Naive B cell (primary cell): ENCODE data around the gene DDX10. TPM values are rescaled to one million over a fixed set of nuclear protein-coding genes. Genes with fewer than 3 reads are reported as not detected.

Experiments used
- ATAC-seq, 2 donors: fragments of 150-1000 bp; cut with Tn5 transposase; 2 replicates each; pipeline ENCODE4 v1.10.0; 2021; ENCODE audit warnings: low read depth in 2 of 2, mild to moderate bottlenecking in 2 of 2, moderate library complexity in 2 of 2
- DNase-seq: peaks from one replicate; pipeline ENCODE4 v3.0.0; 2022
- H3K27ac Mint-ChIP-seq, 6 donors: one replicate each; pipeline ENCODE4 v1.8.0; 2020 to 2022; ENCODE audit warnings: mild to moderate bottlenecking in 6 of 6, mixed read lengths in 6 of 6, moderate library complexity in 5 of 6, inconsistent platforms in 2 of 6
- H3K27me3 Mint-ChIP-seq, 3 donors: one replicate each; pipeline ENCODE4 v1.8.0; 2021 to 2022; ENCODE audit warnings: mixed read lengths in 3 of 3, mild to moderate bottlenecking in 1 of 3
- H3K36me3 Mint-ChIP-seq, 2 donors: one replicate each; pipeline ENCODE4 v1.8.0; 2020 to 2022; ENCODE audit warnings: mixed read lengths in 2 of 2, inconsistent platforms in 1 of 2, mild to moderate bottlenecking in 1 of 2
- H3K4me1 Mint-ChIP-seq, 3 donors: one replicate each; pipeline ENCODE4 v1.8.0; 2020 to 2022; ENCODE audit warnings: mixed read lengths in 3 of 3, inconsistent platforms in 1 of 3, mild to moderate bottlenecking in 1 of 3, moderate library complexity in 1 of 3
- H3K4me3 Mint-ChIP-seq, 8 donors: one replicate each; pipeline ENCODE4 v1.8.0; 2020 to 2022; ENCODE audit warnings: mild to moderate bottlenecking in 8 of 8, mixed read lengths in 8 of 8, moderate library complexity in 8 of 8, inconsistent platforms in 2 of 8
- H3K9me3 Mint-ChIP-seq, 7 donors: one replicate each; pipeline ENCODE4 v1.8.0; 2020 to 2022; ENCODE audit warnings: mixed read lengths in 7 of 7, mild to moderate bottlenecking in 5 of 7, inconsistent platforms in 2 of 7, moderate library complexity in 1 of 7
- polyA plus RNA-seq, 6 donors: library from polyadenylated mRNA; unstranded; fragments of 300-500 nt; fragmentation: Illumina TruSeq; gene quantifications; one replicate each; pipeline ENCODE4 v1.2.3, GENCODE V29; 2021; ENCODE audit warnings: low read depth in 6 of 6

Gene DDX10
- polyA plus RNA-seq, 6 donors from 2014 or later, result 14.0 to 24.2 (median 18.9) TPM

DNA sequence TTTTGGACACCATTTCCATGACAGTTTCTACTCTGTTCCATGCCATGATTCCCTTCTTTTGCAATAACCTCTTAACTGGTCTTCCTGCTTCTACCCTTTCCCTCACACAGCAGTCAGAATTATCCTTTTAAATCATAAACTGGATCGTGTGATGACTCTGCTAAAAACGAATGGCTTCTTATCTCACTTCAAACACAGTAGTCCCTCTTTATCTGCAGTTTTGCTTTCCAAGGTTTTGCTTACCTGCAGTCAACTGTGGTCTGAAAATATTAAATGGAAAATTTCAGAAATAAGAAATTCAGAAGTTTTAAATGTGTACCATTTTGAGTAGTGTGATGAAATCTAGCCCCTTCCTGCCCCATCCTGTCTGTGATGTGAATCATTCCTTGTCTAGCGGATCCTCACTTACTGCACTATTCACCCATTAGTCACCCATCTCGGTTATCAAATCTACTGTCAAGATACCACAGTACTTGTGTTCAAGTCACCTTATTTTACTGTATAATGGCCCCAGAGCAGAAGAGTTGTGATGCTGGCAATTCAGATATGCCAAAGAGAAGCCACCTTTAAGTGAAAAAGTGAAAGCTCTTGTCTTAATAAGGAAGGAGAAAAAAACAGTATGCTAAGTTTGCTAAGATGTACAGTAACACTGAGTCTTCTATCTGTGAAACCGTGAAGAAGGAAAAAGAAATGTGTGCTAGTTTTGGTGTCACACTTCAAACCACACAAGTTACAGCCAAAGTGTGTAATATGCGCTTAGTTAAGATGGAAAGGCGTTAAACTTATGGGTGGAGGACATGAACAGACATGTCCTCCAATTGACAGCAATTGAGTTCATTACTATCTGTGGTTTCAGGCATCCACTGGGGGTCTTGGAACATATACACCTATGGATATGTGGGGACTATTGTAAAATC lies 283.0 kb downstream of the DDX10 start:
- Mint-ChIP-seq H3K9me3 (peaks cover 0 to 7% (median 6%) of the 10 kb centered on the region in 7 donors), H3K4me1 (no peaks in the 10 kb centered on the region), H3K27me3 (no peaks in the 10 kb centered on the region), H3K36me3 (peaks cover 31 to 36% of the 10 kb centered on the region in 2 donors), H3K4me3 (no peak overlapping the region), H3K27ac (no peak overlapping the region)
- DNase-seq, result no peak
- no peak for ATAC-seq

- Mint-ChIP-seq H3K9me3 (peaks cover 0 to 12% (median 3%) of the 10 kb centered on the region in 7 donors), H3K27me3 (no peaks in the 10 kb centered on the region), H3K27ac (no peak overlapping the region), H3K36me3 (peaks cover 0 to 5% of the 10 kb centered on the region in 2 donors), H3K4me1 (no peaks in the 10 kb centered on the region), H3K4me3 (no peak overlapping the region)
- no peak for DNase-seq
- ATAC-seq, result no peak
Observed at GRCh38 chr11:108958368-108959104, 293.7 kb downstream of the DDX10 start.

DNA sequence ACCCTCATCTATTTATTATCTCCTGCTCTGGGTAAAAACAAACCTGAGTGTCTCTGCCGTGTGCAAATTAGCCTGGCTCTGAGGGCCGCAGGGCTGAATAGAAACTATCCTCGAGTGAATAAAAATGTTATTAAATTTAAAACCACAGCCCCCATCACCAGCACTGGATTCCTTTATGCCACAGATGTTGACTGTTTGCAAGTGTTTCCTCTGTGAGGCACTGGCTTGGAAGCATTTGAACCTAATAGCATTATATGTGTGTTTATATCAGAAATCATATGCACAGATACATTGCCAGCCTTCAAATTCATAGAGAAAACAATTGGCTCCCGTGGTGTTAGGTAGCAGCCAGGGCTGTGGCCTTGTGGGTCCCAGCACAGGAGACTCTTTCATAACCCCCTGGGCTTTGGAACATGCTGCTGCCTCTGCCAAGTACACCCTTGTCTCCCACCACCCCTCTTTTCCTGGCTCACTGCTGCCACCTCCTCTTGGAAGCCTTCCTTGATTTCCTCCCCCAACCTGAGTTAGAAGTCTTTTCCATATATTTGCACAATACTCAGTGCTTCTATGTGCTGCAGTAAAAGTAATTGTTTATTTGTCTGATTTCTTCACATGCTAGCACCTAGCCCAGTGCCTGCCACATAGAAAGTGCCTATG lies 294.4 kb downstream of the DDX10 start:
- no peak overlapping the region for H3K4me3 Mint-ChIP-seq
- H3K27me3 Mint-ChIP-seq, result no peaks in the 10 kb centered on the region
- ATAC-seq, result no peak
- no peaks in the 10 kb centered on the region for H3K4me1 Mint-ChIP-seq
- peaks cover 0 to 12% (median 3%) of the 10 kb centered on the region in 7 donors for H3K9me3 Mint-ChIP-seq
- no peak for DNase-seq
- peaks cover 0 to 5% of the 10 kb centered on the region in 2 donors for H3K36me3 Mint-ChIP-seq
- no peak overlapping the region for H3K27ac Mint-ChIP-seq

- peaks cover 0 to 2% of the 10 kb centered on the region in 2 donors for H3K36me3 Mint-ChIP-seq
- H3K4me3 Mint-ChIP-seq, result no peak overlapping the region
- H3K4me1 Mint-ChIP-seq, result no peaks in the 10 kb centered on the region
- DNase-seq, result no peak
- ATAC-seq, result no peak
- H3K9me3 Mint-ChIP-seq, result peaks cover 0 to 7% (median 0%) of the 10 kb centered on the region in 7 donors
- H3K27me3 Mint-ChIP-seq, result no peaks in the 10 kb centered on the region
- no peak overlapping the region for H3K27ac Mint-ChIP-seq
Observed at GRCh38 chr11:108959874-108960273, 295.0 kb downstream of the DDX10 start.

DNA sequence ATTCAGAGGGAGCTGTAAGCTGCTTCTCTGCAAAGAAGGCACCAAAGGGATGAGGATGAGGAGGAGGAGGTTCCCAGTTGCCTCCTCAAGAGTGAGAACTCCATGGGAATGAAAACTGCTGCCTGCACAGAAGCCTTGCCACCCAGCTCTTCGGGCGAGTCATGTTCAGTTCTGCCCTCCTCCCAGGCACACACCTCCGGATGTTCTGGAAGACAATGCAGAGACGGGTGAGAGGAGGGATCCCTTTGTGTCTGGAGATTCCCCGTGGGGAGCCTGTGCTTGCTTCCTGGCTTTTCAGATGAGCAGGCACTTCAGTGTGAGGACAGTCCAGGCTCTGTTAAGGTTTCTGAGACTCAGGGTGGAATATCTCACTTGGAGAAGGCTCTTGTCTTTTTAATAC lies 295.6 kb downstream of the DDX10 start:
- DNase-seq (no peak), ATAC-seq (no peak)
- Mint-ChIP-seq H3K9me3 (peaks cover 0 to 6% (median 0%) of the 10 kb centered on the region in 7 donors), H3K36me3 (no peaks in the 10 kb centered on the region), H3K4me1 (no peaks in the 10 kb centered on the region), H3K27ac (no peak overlapping the region), H3K4me3 (no peak overlapping the region), H3K27me3 (no peaks in the 10 kb centered on the region)

- no peak overlapping the region for H3K27ac Mint-ChIP-seq
- no peak for ATAC-seq
- H3K4me3 Mint-ChIP-seq, result no peak overlapping the region
- no peaks in the 10 kb centered on the region for H3K36me3 Mint-ChIP-seq
- H3K4me1 Mint-ChIP-seq, result no peaks in the 10 kb centered on the region
- DNase-seq, result no peak
- peaks cover 0 to 6% (median 0%) of the 10 kb centered on the region in 7 donors for H3K9me3 Mint-ChIP-seq
- no peaks in the 10 kb centered on the region for H3K27me3 Mint-ChIP-seq
Observed at GRCh38 chr11:108961095-108961494, 296.2 kb downstream of the DDX10 start.

GRCh38 chr11:108963118-108963517 lies 298.2 kb downstream of the DDX10 start:
- ATAC-seq, result no peak
- H3K27me3 Mint-ChIP-seq, result no peaks in the 10 kb centered on the region
- no peak overlapping the region for H3K4me3 Mint-ChIP-seq
- no peaks in the 10 kb centered on the region for H3K36me3 Mint-ChIP-seq
- no peak overlapping the region for H3K27ac Mint-ChIP-seq
- no peak for DNase-seq
- H3K9me3 Mint-ChIP-seq, result peaks cover 0 to 2% (median 0%) of the 10 kb centered on the region in 7 donors
- no peaks in the 10 kb centered on the region for H3K4me1 Mint-ChIP-seq

- Mint-ChIP-seq H3K9me3 (peaks cover 0 to 2% (median 0%) of the 10 kb centered on the region in 7 donors), H3K4me1 (no peaks in the 10 kb centered on the region), H3K27ac (no peak overlapping the region), H3K36me3 (no peaks in the 10 kb centered on the region), H3K4me3 (no peak overlapping the region), H3K27me3 (no peaks in the 10 kb centered on the region)
- ATAC-seq (no peak), DNase-seq (no peak)
Observed at GRCh38 chr11:108965306-108966001, 300.6 kb downstream of the DDX10 start.

GRCh38 chr11:108966206-108966605 lies 301.3 kb downstream of the DDX10 start:
- Mint-ChIP-seq H3K27ac (no peak overlapping the region), H3K36me3 (no peaks in the 10 kb centered on the region), H3K4me3 (no peak overlapping the region), H3K4me1 (no peaks in the 10 kb centered on the region), H3K9me3 (peaks cover 0 to 2% (median 0%) of the 10 kb centered on the region in 7 donors), H3K27me3 (no peaks in the 10 kb centered on the region)
- DNase-seq (no peak), ATAC-seq (no peak)

GRCh38 chr11:108966978-108967377 lies 302.1 kb downstream of the DDX10 start:
- DNase-seq, result no peak
- Mint-ChIP-seq H3K36me3 (no peaks in the 10 kb centered on the region), H3K4me3 (no peak overlapping the region), H3K27me3 (no peaks in the 10 kb centered on the region), H3K4me1 (no peaks in the 10 kb centered on the region), H3K27ac (peak overlapping the region in 2 of 6 donors; percentile 4 to 35), H3K9me3 (peaks cover 0 to 2% (median 0%) of the 10 kb centered on the region in 7 donors)
- ATAC-seq, result no peak

DNA sequence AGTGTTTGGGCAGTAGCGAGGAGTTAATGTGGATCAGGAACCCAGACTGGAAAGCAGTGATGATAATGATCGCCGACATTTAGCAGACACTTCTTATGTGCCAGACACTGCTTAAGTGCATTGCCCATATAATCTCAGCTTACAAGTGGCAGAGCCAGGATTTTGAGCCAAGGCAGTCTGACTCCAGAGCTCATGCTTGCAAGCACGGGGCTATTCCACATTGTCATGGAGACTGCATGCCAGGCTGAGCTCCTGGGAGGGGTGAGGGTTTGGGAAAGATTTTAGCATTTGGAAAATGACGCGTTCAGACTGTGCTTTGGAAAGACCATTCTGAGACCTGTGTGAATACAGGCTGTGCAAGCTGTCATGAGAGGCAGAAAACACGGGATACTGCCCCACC lies 302.7 kb downstream of the DDX10 start:
- DNase-seq, result no peak
- ATAC-seq, result no peak
- Mint-ChIP-seq H3K4me1 (no peaks in the 10 kb centered on the region), H3K9me3 (peaks cover 0 to 2% (median 0%) of the 10 kb centered on the region in 7 donors), H3K27me3 (no peaks in the 10 kb centered on the region), H3K4me3 (peak overlapping the region in 1 of 8 donors; percentile 36), H3K36me3 (no peaks in the 10 kb centered on the region), H3K27ac (no peak overlapping the region)

- Mint-ChIP-seq H3K36me3 (no peaks in the 10 kb centered on the region), H3K9me3 (no peaks in the 10 kb centered on the region), H3K4me1 (no peaks in the 10 kb centered on the region), H3K27me3 (no peaks in the 10 kb centered on the region), H3K4me3 (no peak overlapping the region), H3K27ac (no peak overlapping the region)
- ATAC-seq (no peak), DNase-seq (no peak)
Observed at GRCh38 chr11:108970221-108970991, 305.5 kb downstream of the DDX10 start.
